Upper lobe of left lung (tissue), 6 donors: ENCODE results near the gene BOC. TPM values are rescaled to one million over a fixed set of nuclear protein-coding genes. Genes with fewer than 3 reads are reported as not detected.

Experiments
- ATAC-seq, 2 donors: fragments of 200-7000 bp; cut with Tn5 transposase; one replicate each; pipeline ENCODE4 v1.9.1; 2022; ENCODE audit warnings: mild to moderate bottlenecking in 2 of 2, moderate library complexity in 2 of 2; ENCODE audit not compliant: low FRiP score in 2 of 2
- DNase-seq, 2 donors: peaks; one replicate each; pipeline ENCODE4 v3.0.0-alpha.2; 2019 to 2020
- H3K27ac ChIP-seq, 4 donors: fragments of 200-600 bp; sonication (generic); one replicate each; pipeline ENCODE4 v1.5.1; 2016 to 2019
- H3K27me3 ChIP-seq, 4 donors: fragments of 200-600 bp; sonication (generic); one replicate each; pipeline ENCODE4 v1.5.1; 2017 to 2019
- H3K36me3 ChIP-seq, 4 donors: fragments of 200-600 bp; sonication (generic); one replicate each; pipeline ENCODE4 v1.5.1; 2016 to 2019
- H3K4me1 ChIP-seq, 4 donors: fragments of 200-600 bp; sonication (generic); one replicate each; pipeline ENCODE4 v1.5.1; 2018 to 2019
- H3K4me3 ChIP-seq, 4 donors: fragments of 200-600 bp; sonication (generic); one replicate each; pipeline ENCODE4 v1.5.1; 2017 to 2019; ENCODE audit warnings: mild to moderate bottlenecking in 2 of 4, moderate library complexity in 1 of 4
- H3K9me3 ChIP-seq, 4 donors: fragments of 200-600 bp; sonication (generic); one replicate each; pipeline ENCODE4 v1.5.1; 2018 to 2019
- CTCF ChIP-seq, 6 experiments: fragments of 450-650 bp in 4 of 6; fragments of 200-600 bp in 2 of 6; sonication (generic) in 2 of 6; IDR thresholded peaks; one replicate each; pipeline ENCODE4 v1.5.1; 2016 to 2019; ENCODE audit warnings: antibody characterized with exemption in 6 of 6
- EP300 ChIP-seq, 4 donors: sonication (generic); formaldehyde crosslinking; IDR thresholded peaks; one replicate each; pipeline ENCODE4 v1.5.1; 2017; ENCODE audit warnings: antibody characterized with exemption in 4 of 4, control low read depth in 2 of 4
- POLR2A ChIP-seq, 4 donors: fragments of 450-650 bp; IDR thresholded peaks; one replicate each; pipeline ENCODE4 v1.5.1; 2016 to 2017; ENCODE audit warnings: antibody characterized with exemption in 4 of 4, mild to moderate bottlenecking in 2 of 4
- POLR2AphosphoS5 ChIP-seq, 2 donors: sonication (generic); formaldehyde crosslinking; IDR thresholded peaks; one replicate each; pipeline ENCODE4 v1.5.1; 2017; ENCODE audit warnings: antibody characterized with exemption in 2 of 2
- WGBS, 2 donors: methylation state at CpG; one replicate each; pipeline ENCODE4 v1.1.5; 2017 to 2018; 5-methylcytosine and 5-hydroxymethylcytosine counted together
- total RNA-seq, 6 donors: library from RNA; depleted of rRNA in 4 of 6; stranded (reverse); fragments of >200 nt in 4 of 6; gene quantifications; one replicate each; pipeline versions ENCODE4 v1.1.0 to v1.2.1, GENCODE V29; 2016 to 2021
- donor health status: DM: no; HTN: no; CAD: no; lungs with moderate emphysema.
- donor health status: DM: no; HTN: yes; CAD: no; lungs with severe emphysema.

BOC gene
- total RNA-seq, 6 donors from 2014 or later, result 2.6 to 18.3 (median 4.5) TPM

GRCh38 chr3:113166357-113166718, 45.0 kb upstream of the BOC start:
- Histone ChIP-seq H3K9me3 (no peaks in the 10 kb centered on the region), H3K27ac (no peak overlapping the region), H3K27me3 (no peaks in the 10 kb centered on the region), H3K4me1 (peaks cover 0 to 5% (median 0%) of the 10 kb centered on the region in 4 donors), H3K4me3 (no peak overlapping the region), H3K36me3 (no peaks in the 10 kb centered on the region)
- TF ChIP-seq POLR2A (IDR thresholded peaks at IDR 0.05), result no peak
- TF ChIP-seq CTCF (IDR thresholded peaks at IDR 0.05), result no peak
- no peak for TF ChIP-seq EP300 (IDR thresholded peaks at IDR 0.05)
- no peak for TF ChIP-seq POLR2AphosphoS5 (IDR thresholded peaks at IDR 0.05)
- ATAC-seq (no peak), DNase-seq (no peak)
- WGBS, 2 donors, result 88 to 95% methylated on average over 1 of the region's 1 CpG

- Histone ChIP-seq H3K4me3 (no peak overlapping the region), H3K36me3 (no peaks in the 10 kb centered on the region), H3K27me3 (no peaks in the 10 kb centered on the region), H3K27ac (peak overlapping the region in 1 of 4 donors; percentile 31), H3K9me3 (no peaks in the 10 kb centered on the region), H3K4me1 (peaks cover 0 to 5% (median 0%) of the 10 kb centered on the region in 4 donors)
- TF ChIP-seq CTCF (IDR thresholded peaks at IDR 0.05) (no peak), EP300 (IDR thresholded peaks at IDR 0.05) (no peak)
- peak in 1 of 2 donors; percentile 58 for ATAC-seq
- WGBS, 2 donors, result 41 to 43% methylated on average over 12 of the region's 12 CpGs
- no peak for DNase-seq
Measured at GRCh38 chr3:113166719-113167492, 44.5 kb upstream of the BOC start.

GRCh38 chr3:113167825-113168801, 43.2 kb upstream of the BOC start:
- Histone ChIP-seq H3K27me3 (no peaks in the 10 kb centered on the region), H3K4me1 (peaks cover 0 to 5% (median 0%) of the 10 kb centered on the region in 4 donors), H3K9me3 (no peaks in the 10 kb centered on the region), H3K36me3 (no peaks in the 10 kb centered on the region), H3K27ac (no peak overlapping the region), H3K4me3 (no peak overlapping the region)
- no peak for TF ChIP-seq POLR2A (IDR thresholded peaks at IDR 0.05)
- TF ChIP-seq POLR2AphosphoS5 (IDR thresholded peaks at IDR 0.05), result no peak
- no peak for TF ChIP-seq CTCF (IDR thresholded peaks at IDR 0.05)
- no peak for TF ChIP-seq EP300 (IDR thresholded peaks at IDR 0.05)
- peak in 1 of 2 donors; percentile 25 for ATAC-seq
- DNase-seq, result no peak
- WGBS, 2 donors, result 75 to 80% methylated on average over 7 of the region's 7 CpGs

GRCh38 chr3:113169891-113170452, 41.4 kb upstream of the BOC start:
- no peaks in the 10 kb centered on the region for H3K9me3 ChIP-seq
- ATAC-seq (no peak), DNase-seq (no peak)
- H3K4me1 ChIP-seq, result peaks cover 0 to 5% (median under 1%) of the 10 kb centered on the region in 4 donors
- no peak for TF ChIP-seq POLR2A (IDR thresholded peaks at IDR 0.05)
- no peak for TF ChIP-seq EP300 (IDR thresholded peaks at IDR 0.05)
- TF ChIP-seq CTCF (IDR thresholded peaks at IDR 0.05), result no peak
- TF ChIP-seq POLR2AphosphoS5 (IDR thresholded peaks at IDR 0.05), result no peak
- no peaks in the 10 kb centered on the region for H3K36me3 ChIP-seq
- no peak overlapping the region for H3K4me3 ChIP-seq
- H3K27ac ChIP-seq, result no peak overlapping the region
- no peaks in the 10 kb centered on the region for H3K27me3 ChIP-seq
- 72 to 77% methylated on average over 6 of the region's 6 CpGs for WGBS, 2 donors
